RWPE1 (cell line): ENCODE data around the gene GPC5.
"Not testable (repeated sequence)": the region's sequence is repeated elsewhere in the genome, so short reads cannot be mapped to it uniquely, and the experiment has no call there.

Experiments
- CTCF ChIA-PET: fragments of 350-600 bp; sonication (Branson Sonifier 250); formaldehyde crosslinking; extraction: SDS; loops from one replicate; lab custom pipeline; 2021; lab: Yijun Ruan, JAX
- POLR2A ChIA-PET: fragments of 400-600 bp; formaldehyde crosslinking; extraction: SDS; loops from one replicate; lab custom pipeline; 2020; ENCODE audit warnings: antibody characterized with exemption; ENCODE audit not compliant: low non-redundant PET; lab: Yijun Ruan, JAX
- DNase-seq: peaks from one replicate; pipeline ENCODE4 v3.0.0; 2012; ENCODE audit warnings: low spot score
- H3K27ac ChIP-seq: fragments of 450-650 bp; 2 replicates; pipeline ENCODE4 v1.5.1; 2017
- CTCF ChIP-seq: fragments of 450-650 bp; conservative IDR thresholded peaks from 2 replicates; pipeline ENCODE4 v1.5.1; 2017; ENCODE audit warnings: low read depth, mild to moderate bottlenecking

The GPC5 gene

GRCh38 chr13:91660076-91660415, 261.6 kb downstream of the GPC5 start:
- ChIA-PET CTCF (no interaction called here), POLR2A (no interaction called here)
- no peak overlapping the region for H3K27ac ChIP-seq
- DNase-seq = no peak
- TF ChIP-seq CTCF = no peak

- ChIA-PET CTCF (no interaction called here), POLR2A (no interaction called here)
- TF ChIP-seq CTCF = no peak
- DNase-seq = no peak
- H3K27ac ChIP-seq = no peak overlapping the region
Observed at GRCh38 chr13:91661692-91662490, 263.5 kb downstream of the GPC5 start.

- no peak for TF ChIP-seq CTCF
- CTCF ChIA-PET = no interaction called here
- H3K27ac ChIP-seq = no peak overlapping the region
- POLR2A ChIA-PET = no interaction called here
- DNase-seq = peak; percentile 5
Observed at GRCh38 chr13:91664039-91664438, 265.6 kb downstream of the GPC5 start.

GRCh38 chr13:91667486-91667885, 269.1 kb downstream of the GPC5 start:
- ChIA-PET CTCF (no interaction called here), POLR2A (no interaction called here)
- no peak for TF ChIP-seq CTCF
- no peak for DNase-seq
- H3K27ac ChIP-seq = no peak overlapping the region

- H3K27ac ChIP-seq = no peak overlapping the region
- ChIA-PET POLR2A (no interaction called here), CTCF (no interaction called here)
- no peak for DNase-seq
- TF ChIP-seq CTCF = no peak
Observed at GRCh38 chr13:91668866-91669495, 270.6 kb downstream of the GPC5 start.

- POLR2A ChIA-PET, CTCF ChIA-PET, H3K27ac ChIP-seq, DNase-seq: not testable (repeated sequence)
Observed at GRCh38 chr13:91674347-91674746, 275.9 kb downstream of the GPC5 start.

GRCh38 chr13:91684746-91685145, 286.3 kb downstream of the GPC5 start:
- DNase-seq = no peak
- ChIA-PET POLR2A (no interaction called here), CTCF (no interaction called here)
- no peak overlapping the region for H3K27ac ChIP-seq
- no peak for TF ChIP-seq CTCF
